Endodermal cell (in vitro differentiated cells): ENCODE data around the gene PCSK4. TPM values are rescaled to one million over a fixed set of nuclear protein-coding genes. Genes with fewer than 3 reads are reported as not detected.

ENCODE experiments used
- DNase-seq: peaks from one replicate; pipeline ENCODE4 v3.0.0-alpha.2; 2017
- H3K27ac ChIP-seq: 2 replicates; pipeline ENCODE4 v1.5.1; 2013; ENCODE audit warnings: mild to moderate bottlenecking, low read depth, low read length, moderate library complexity
- H3K27me3 ChIP-seq: 2 replicates; pipeline ENCODE4 v1.6.1; 2013; ENCODE audit warnings: mild to moderate bottlenecking, low read length, moderate library complexity; ENCODE audit not compliant: insufficient read depth, control insufficient read depth, poor library complexity, severe bottlenecking
- H3K36me3 ChIP-seq: 2 replicates; pipeline ENCODE4 v1.7.0; 2013; ENCODE audit warnings: mild to moderate bottlenecking, low read length, moderate library complexity; ENCODE audit not compliant: control insufficient read depth, insufficient read depth
- H3K4me1 ChIP-seq: one replicate; pipeline ENCODE4 v1.7.0; 2013; ENCODE audit warnings: low read length; ENCODE audit not compliant: control insufficient read depth, insufficient read depth
- H3K4me3 ChIP-seq: 2 replicates; pipeline ENCODE4 v1.5.1; 2013; ENCODE audit warnings: mild to moderate bottlenecking, low read length, moderate library complexity
- H3K9ac ChIP-seq: 2 replicates; pipeline ENCODE4 v1.6.1; 2013; ENCODE audit warnings: mild to moderate bottlenecking, low read length, moderate library complexity; ENCODE audit not compliant: poor library complexity, severe bottlenecking; ENCODE audit errors: extremely low read depth
- H3K9me3 ChIP-seq: 2 replicates; pipeline ENCODE4 v1.6.1; 2013; ENCODE audit warnings: mild to moderate bottlenecking, low read length, moderate library complexity; ENCODE audit not compliant: control insufficient read depth
- H3K27ac Mint-ChIP-seq: 2 replicates; pipeline ENCODE4 v1.8.0; 2020; ENCODE audit warnings: mixed read lengths
- H3K27me3 Mint-ChIP-seq: 2 replicates; pipeline ENCODE4 v1.8.0; 2021; ENCODE audit warnings: mild to moderate bottlenecking, mixed read lengths; ENCODE audit not compliant: insufficient read depth
- H3K36me3 Mint-ChIP-seq: 2 replicates; pipeline ENCODE4 v1.8.0; 2020; ENCODE audit warnings: low read depth, mixed read lengths
- H3K4me1 Mint-ChIP-seq: 2 replicates; pipeline ENCODE4 v1.8.0; 2020; ENCODE audit warnings: mixed read lengths
- H3K4me3 Mint-ChIP-seq: 2 replicates; pipeline ENCODE4 v1.8.0; 2020; ENCODE audit warnings: mild to moderate bottlenecking, moderate library complexity, mixed read lengths
- H3K9me3 Mint-ChIP-seq: 2 replicates; pipeline ENCODE4 v1.8.0; 2020; ENCODE audit warnings: mild to moderate bottlenecking, mixed read lengths
- WGBS, 2 experiments: methylation state at CpG; one replicate each; pipeline versions ENCODE4 v1.1.5 to v1.1.7; 2013; ENCODE audit warnings: missing lambda C conversion rate in 2 of 2, mixed read lengths in 1 of 2; ENCODE audit not compliant: insufficient coverage in 1 of 2, insufficient read length in 1 of 2; 5-methylcytosine and 5-hydroxymethylcytosine counted together
- total RNA-seq, 2 donors: library from RNA; stranded (reverse); fragmentation: NEBNext Ultra II Directional in 1 of 2; extraction: Animal tissue kit (Norgen Biotek cat#: 25700) in 1 of 2; gene quantifications; 2 replicates in 1 of 2; 3 replicates in 1 of 2; pipeline ENCODE4 v1.2.1, GENCODE V29; 2021
- TF ChIP-seq, protein P1 (sequence below): fragments of 200-600 bp; sonication (generic); conservative IDR thresholded peaks from 2 replicates; pipeline ENCODE4 v1.5.0; 2021; ENCODE audit warnings: antibody characterized with exemption, mild to moderate bottlenecking

PCSK4 gene
- total RNA-seq, 2 donors from 2014 or later = 25.2 to 31.6 TPM

- peaks cover 3% of the 10 kb centered on the region for H3K4me1 Mint-ChIP-seq
- no peak overlapping the region for H3K9ac ChIP-seq
- no peak overlapping the region for H3K27ac Mint-ChIP-seq
- peaks cover 54% of the 10 kb centered on the region for H3K27me3 Mint-ChIP-seq
- H3K4me3 Mint-ChIP-seq = peak overlapping the region; percentile 47
- H3K27ac ChIP-seq = no peak overlapping the region
- WGBS, 2 experiments = 75 to 84% methylated on average over 7 to 22 of the region's 22 CpGs
- peaks cover 35% of the 10 kb centered on the region for H3K27me3 ChIP-seq
- peaks cover 7% of the 10 kb centered on the region for H3K4me1 ChIP-seq
- peaks cover 2% of the 10 kb centered on the region for H3K9me3 Mint-ChIP-seq
- H3K36me3 ChIP-seq = no peaks in the 10 kb centered on the region
- TF ChIP-seq, protein P1, sequence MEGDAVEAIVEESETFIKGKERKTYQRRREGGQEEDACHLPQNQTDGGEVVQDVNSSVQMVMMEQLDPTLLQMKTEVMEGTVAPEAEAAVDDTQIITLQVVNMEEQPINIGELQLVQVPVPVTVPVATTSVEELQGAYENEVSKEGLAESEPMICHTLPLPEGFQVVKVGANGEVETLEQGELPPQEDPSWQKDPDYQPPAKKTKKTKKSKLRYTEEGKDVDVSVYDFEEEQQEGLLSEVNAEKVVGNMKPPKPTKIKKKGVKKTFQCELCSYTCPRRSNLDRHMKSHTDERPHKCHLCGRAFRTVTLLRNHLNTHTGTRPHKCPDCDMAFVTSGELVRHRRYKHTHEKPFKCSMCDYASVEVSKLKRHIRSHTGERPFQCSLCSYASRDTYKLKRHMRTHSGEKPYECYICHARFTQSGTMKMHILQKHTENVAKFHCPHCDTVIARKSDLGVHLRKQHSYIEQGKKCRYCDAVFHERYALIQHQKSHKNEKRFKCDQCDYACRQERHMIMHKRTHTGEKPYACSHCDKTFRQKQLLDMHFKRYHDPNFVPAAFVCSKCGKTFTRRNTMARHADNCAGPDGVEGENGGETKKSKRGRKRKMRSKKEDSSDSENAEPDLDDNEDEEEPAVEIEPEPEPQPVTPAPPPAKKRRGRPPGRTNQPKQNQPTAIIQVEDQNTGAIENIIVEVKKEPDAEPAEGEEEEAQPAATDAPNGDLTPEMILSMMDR = no peak
- H3K9me3 ChIP-seq = no peaks in the 10 kb centered on the region
- no peak for DNase-seq
- H3K4me3 ChIP-seq = no peak overlapping the region
- H3K36me3 Mint-ChIP-seq = no peaks in the 10 kb centered on the region
Measured at GRCh38 chr19:1511318-1512317, 21.5 kb upstream of the PCSK4 start.

DNA sequence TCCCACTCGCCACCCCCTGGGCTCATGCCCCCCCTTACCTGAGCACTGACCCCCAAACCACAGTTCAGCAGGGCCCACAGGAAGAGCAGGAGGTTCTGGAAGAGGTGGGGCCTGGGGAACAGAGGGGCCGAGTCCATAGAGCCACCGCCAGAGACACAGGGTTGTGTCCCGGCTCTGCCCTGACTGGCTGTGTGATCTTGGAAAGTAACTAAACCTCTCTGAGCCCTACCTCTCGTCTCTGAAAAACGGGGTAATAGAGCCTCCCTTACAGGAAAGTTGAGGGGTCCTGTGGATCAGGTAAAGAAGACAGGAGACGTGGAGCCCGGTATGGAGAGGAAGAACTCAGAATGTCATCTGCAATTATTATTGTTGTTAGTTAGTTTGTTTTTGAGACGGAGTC is 20.7 kb upstream of the PCSK4 start:
- WGBS, 2 experiments = 56 to 76% methylated on average over 8 to 9 of the region's 9 CpGs
- Histone ChIP-seq H3K4me3 (no peak overlapping the region), H3K27me3 (peaks cover 35% of the 10 kb centered on the region), H3K9me3 (no peaks in the 10 kb centered on the region), H3K36me3 (no peaks in the 10 kb centered on the region), H3K27ac (no peak overlapping the region), H3K4me1 (peaks cover 7% of the 10 kb centered on the region), H3K9ac (no peak overlapping the region)
- no peaks in the 10 kb centered on the region for H3K9me3 Mint-ChIP-seq
- no peaks in the 10 kb centered on the region for H3K36me3 Mint-ChIP-seq
- H3K4me1 Mint-ChIP-seq = peaks cover 3% of the 10 kb centered on the region
- peak overlapping the region; percentile 12 for H3K4me3 Mint-ChIP-seq
- DNase-seq = no peak
- peaks cover 53% of the 10 kb centered on the region for H3K27me3 Mint-ChIP-seq
- TF ChIP-seq, protein P1 = no peak
- H3K27ac Mint-ChIP-seq = no peak overlapping the region

DNA sequence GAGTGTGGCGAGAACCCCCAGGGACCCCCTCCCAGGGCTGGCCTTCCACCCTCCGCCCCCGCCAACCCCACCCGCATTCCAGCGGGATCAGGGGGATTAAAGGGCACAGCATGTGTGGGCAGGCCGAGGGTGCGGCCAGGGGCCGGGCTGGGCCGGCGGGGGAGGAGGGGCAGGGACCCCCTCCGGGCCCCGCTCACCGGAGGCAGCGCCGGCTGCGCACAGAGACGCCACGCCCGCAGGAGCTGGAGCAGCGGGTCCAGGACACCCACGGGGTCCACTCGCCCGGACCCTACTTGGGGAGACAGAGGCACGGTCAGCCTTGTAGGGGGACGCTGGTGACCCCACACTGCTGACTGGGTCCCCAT is 20.3 kb upstream of the PCSK4 start:
- Mint-ChIP-seq H3K4me1 (peaks cover 3% of the 10 kb centered on the region), H3K9me3 (peaks cover 3% of the 10 kb centered on the region), H3K4me3 (peak overlapping the region; percentile 12), H3K27ac (no peak overlapping the region), H3K27me3 (peaks cover 54% of the 10 kb centered on the region), H3K36me3 (peaks cover 3% of the 10 kb centered on the region)
- H3K36me3 ChIP-seq = no peaks in the 10 kb centered on the region
- H3K4me1 ChIP-seq = peaks cover 7% of the 10 kb centered on the region
- WGBS, 2 experiments = 36 to 60% methylated on average over 9 to 25 of the region's 25 CpGs
- H3K4me3 ChIP-seq = no peak overlapping the region
- H3K27ac ChIP-seq = no peak overlapping the region
- no peak overlapping the region for H3K9ac ChIP-seq
- DNase-seq = no peak
- TF ChIP-seq, protein P1 = no peak
- H3K27me3 ChIP-seq = peaks cover 38% of the 10 kb centered on the region
- H3K9me3 ChIP-seq = no peaks in the 10 kb centered on the region
